IPS-18a (cell line): Measurements from ENCODE around the gene FN3K.

Experiments used
- H3K27ac ChIP-seq: one replicate; pipeline ENCODE4 v1.5.1; 2013; ENCODE audit warnings: low read length
- H3K27me3 ChIP-seq: one replicate; pipeline ENCODE4 v1.6.1; 2013; ENCODE audit warnings: mild to moderate bottlenecking, low read length; ENCODE audit not compliant: control insufficient read depth, insufficient read depth
- H3K36me3 ChIP-seq: one replicate; pipeline ENCODE4 v1.6.1; 2013; ENCODE audit warnings: low read depth, low read length; ENCODE audit not compliant: control insufficient read depth
- H3K4me1 ChIP-seq: one replicate; pipeline ENCODE4 v1.6.1; 2013; ENCODE audit warnings: low read depth, low read length; ENCODE audit not compliant: control insufficient read depth
- H3K4me3 ChIP-seq: one replicate; pipeline ENCODE4 v1.5.1; 2013; ENCODE audit warnings: low read length
- H3K9ac ChIP-seq: one replicate; pipeline ENCODE4 v1.6.1; 2013; ENCODE audit warnings: mild to moderate bottlenecking, low read length, moderate library complexity
- H3K9me3 ChIP-seq: one replicate; pipeline ENCODE4 v1.6.1; 2013; ENCODE audit warnings: low read depth, low read length; ENCODE audit not compliant: control insufficient read depth

The FN3K gene

DNA sequence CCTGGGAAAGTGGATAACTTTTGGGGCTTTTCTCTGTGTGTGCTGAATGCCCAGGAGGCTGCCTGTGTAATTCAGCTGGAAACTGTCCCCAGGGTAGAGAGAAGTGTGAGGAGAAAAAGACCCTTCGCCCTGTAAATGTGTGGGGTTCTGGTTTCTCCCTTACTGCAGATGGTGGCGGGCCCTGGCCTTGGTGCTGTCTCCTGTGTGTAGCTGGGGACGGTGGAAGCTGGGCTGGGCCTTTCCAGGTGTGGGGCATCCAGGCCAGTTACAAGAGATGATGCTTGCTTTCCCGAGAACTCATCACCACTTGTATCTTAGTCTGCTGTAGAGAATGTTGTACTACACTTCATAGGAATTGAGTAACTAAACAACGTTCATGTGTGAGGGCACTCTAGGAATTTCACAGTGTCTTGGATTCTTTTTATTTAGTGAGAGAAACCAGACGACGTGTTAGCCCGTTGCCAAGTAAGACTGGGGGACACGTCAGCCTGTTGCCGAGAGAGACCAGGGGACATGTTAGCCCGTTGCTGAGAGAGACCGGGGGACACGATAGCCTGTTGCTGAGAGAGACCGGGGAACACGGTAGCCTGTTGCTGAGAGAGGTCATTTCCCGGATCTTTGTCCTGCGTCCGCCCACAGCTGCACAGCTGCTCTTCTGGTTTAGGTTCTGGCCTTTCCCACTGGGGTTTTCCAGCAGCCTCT is 59.5 kb downstream of the FN3K start:
- Histone ChIP-seq H3K9ac (no peak overlapping the region), H3K9me3 (no peaks in the 10 kb centered on the region), H3K27me3 (no peaks in the 10 kb centered on the region), H3K4me1 (no peaks in the 10 kb centered on the region), H3K4me3 (no peak overlapping the region), H3K27ac (no peak overlapping the region), H3K36me3 (peaks cover 4% of the 10 kb centered on the region)

DNA sequence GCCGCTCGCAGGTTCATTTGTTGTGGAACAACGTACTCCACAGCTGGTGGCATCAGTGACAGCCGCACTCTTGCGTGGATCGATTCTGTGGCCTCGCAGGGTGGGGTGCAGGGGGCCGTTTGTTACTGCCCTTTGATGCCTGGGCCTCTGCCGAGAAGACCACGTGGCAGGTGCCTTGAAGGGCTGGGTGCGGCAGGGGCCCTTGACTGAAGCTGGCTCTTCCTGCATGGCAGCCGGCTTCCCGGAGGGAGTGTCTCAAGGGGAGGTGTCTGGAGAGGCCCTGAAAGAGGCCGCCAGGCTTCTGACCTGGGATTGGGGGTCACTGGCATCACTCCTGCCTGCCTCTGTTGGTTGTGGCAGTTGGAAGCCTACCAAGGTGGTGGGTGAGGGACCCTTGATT is 60.2 kb downstream of the FN3K start:
- no peaks in the 10 kb centered on the region for H3K4me1 ChIP-seq
- H3K36me3 ChIP-seq, result peaks cover 4% of the 10 kb centered on the region

DNA sequence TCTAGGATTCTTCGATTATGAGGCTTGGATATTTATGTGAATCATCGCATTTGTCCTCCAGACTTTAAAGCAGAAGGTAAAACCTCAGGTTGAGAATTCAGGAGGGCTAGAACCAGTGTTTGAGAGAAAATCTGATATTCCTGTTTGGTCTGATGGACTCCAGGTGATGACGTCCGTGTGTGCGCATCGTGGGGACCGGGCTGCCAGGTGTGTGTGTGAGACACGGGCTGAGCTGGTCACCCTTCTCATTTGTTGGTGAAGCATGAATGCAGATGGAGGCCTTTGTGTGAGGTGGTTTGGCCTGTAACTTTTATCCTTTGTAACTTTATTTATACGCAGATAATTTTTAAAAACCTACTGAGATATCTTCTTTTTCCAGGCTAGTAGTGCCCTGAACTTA is 61.6 kb downstream of the FN3K start:
- no peak overlapping the region for H3K27ac ChIP-seq
- no peaks in the 10 kb centered on the region for H3K27me3 ChIP-seq
- no peaks in the 10 kb centered on the region for H3K9me3 ChIP-seq
- no peak overlapping the region for H3K4me3 ChIP-seq
- no peak overlapping the region for H3K9ac ChIP-seq
- no peaks in the 10 kb centered on the region for H3K36me3 ChIP-seq
- H3K4me1 ChIP-seq, result no peaks in the 10 kb centered on the region

More for the DNA sequence above, 60.2 kb downstream of the FN3K start:
- Histone ChIP-seq H3K9ac (no peak overlapping the region), H3K4me3 (no peak overlapping the region), H3K9me3 (no peaks in the 10 kb centered on the region), H3K27ac (no peak overlapping the region), H3K27me3 (no peaks in the 10 kb centered on the region)

DNA sequence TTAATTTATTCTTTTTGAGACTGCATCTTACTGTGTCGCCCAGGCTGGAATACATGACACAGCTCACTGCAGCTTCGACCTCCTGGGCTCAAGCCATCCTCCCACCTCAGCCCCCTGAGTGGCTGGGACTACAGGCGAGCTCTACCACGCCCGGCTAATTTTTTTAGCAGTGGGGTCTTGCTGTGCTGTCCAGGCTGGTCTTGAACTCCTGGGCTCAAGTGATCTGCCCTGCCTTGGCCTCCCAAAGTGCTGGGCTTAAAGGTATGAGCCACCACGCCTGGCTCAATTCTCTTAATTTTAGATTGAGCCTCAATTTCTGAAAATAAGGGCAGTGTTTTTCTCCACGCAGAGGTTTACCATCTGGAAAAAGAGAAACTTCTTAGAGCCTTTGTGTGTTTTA is 63.3 kb downstream of the FN3K start:
- H3K4me3 ChIP-seq, result no peak overlapping the region
- H3K27ac ChIP-seq, result no peak overlapping the region
- H3K9ac ChIP-seq, result no peak overlapping the region
- H3K4me1 ChIP-seq, result no peaks in the 10 kb centered on the region
- H3K36me3 ChIP-seq, result no peaks in the 10 kb centered on the region
- no peaks in the 10 kb centered on the region for H3K9me3 ChIP-seq
- no peaks in the 10 kb centered on the region for H3K27me3 ChIP-seq

DNA sequence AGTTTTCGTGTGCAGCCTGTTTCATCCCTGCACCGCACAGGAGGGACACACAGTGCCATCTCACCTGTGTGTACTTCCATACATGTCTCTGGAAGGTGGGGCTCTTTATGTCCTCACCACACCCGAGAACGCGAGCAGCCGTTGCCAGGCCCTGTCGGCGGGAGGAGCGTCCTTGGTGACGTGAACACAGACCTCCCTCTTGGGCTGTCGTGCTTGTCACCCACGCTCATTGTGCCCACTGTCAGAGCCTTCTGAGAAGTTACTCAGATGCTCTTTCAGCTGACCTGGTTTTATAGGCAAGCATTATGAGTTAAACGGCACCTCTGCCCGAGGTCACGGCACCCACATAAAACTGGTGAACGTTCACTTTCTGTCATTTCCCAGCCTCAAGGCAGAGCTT is 64.2 kb downstream of the FN3K start:
- Histone ChIP-seq H3K9me3 (no peaks in the 10 kb centered on the region), H3K4me3 (no peak overlapping the region), H3K27ac (no peak overlapping the region), H3K27me3 (no peaks in the 10 kb centered on the region), H3K9ac (no peak overlapping the region), H3K36me3 (no peaks in the 10 kb centered on the region), H3K4me1 (no peaks in the 10 kb centered on the region)
